Tibial nerve (tissue), 3 donors: Measurements from ENCODE around the gene ANKRD39.

Source experiments
- CTCF ChIP-seq, 5 experiments: fragments of 200-600 bp in 3 of 5; fragments of 450-650 bp in 2 of 5; sonication (generic) in 3 of 5; IDR thresholded peaks; one replicate each; pipeline ENCODE4 v1.5.1; 2016 to 2019; ENCODE audit warnings: antibody characterized with exemption in 5 of 5, mild to moderate bottlenecking in 3 of 5, moderate library complexity in 2 of 5
- POLR2A ChIP-seq, 2 donors: fragments of 450-650 bp; IDR thresholded peaks; one replicate each; pipeline ENCODE4 v1.6.1; 2017; ENCODE audit warnings: antibody characterized with exemption in 2 of 2, mild to moderate bottlenecking in 2 of 2, moderate library complexity in 2 of 2

GRCh38 chr2:96846825-96847224, 11.0 kb downstream of the ANKRD39 start:
- TF ChIP-seq POLR2A (IDR thresholded peaks at IDR 0.05) (no peak), CTCF (IDR thresholded peaks at IDR 0.05) (no peak)
